ENCODE data around the gene PDLIM7. TPM values are rescaled to one million over a fixed set of nuclear protein-coding genes. Genes with fewer than 3 reads are reported as not detected.

PDLIM7 gene
- total and polyA plus RNA-seq, 7 experiments from 2014 or later, result 2.7 to 63.2 (median 4.7) TPM

- Mint-ChIP-seq H3K36me3 (no peaks in the 10 kb centered on the region), H3K27me3 (peaks cover 0 to 17% (median 0%) of the 10 kb centered on the region in 5 donors), H3K4me3 (no peak overlapping the region), H3K9me3 (peaks cover 0 to 3% (median 0%) of the 10 kb centered on the region in 11 donors), H3K4me1 (peaks cover 9 to 25% (median 16%) of the 10 kb centered on the region in 7 donors), H3K27ac (no peak overlapping the region)
- ChIA-PET POLR2A (no interaction called here), CTCF (interaction anchor here (0.6 to 7.1 kb wide), 6 partner anchors 34 to 194 kb away, joined by 3 to 77 read pairs (median 4); no protein-coding TSS in a partner anchor)
- ATAC-seq (no peak), DNase-seq (no peak)
- Histone ChIP-seq H3K27ac (ENCODE audit: low read depth, low read length) (no peak overlapping the region), H3K27me3 (ENCODE audit: control insufficient read depth in 2 of 2, insufficient read depth in 2 of 2, low read length in 2 of 2) (no peaks in the 10 kb centered on the region), H3K36me3 (ENCODE audit: control insufficient read depth in 2 of 3, insufficient read depth in 3 of 3, low read length in 3 of 3) (no peaks in the 10 kb centered on the region), H3K9me3 (ENCODE audit: control insufficient read depth in 2 of 3, low read length in 3 of 3) (no peaks in the 10 kb centered on the region), H3K4me1 (ENCODE audit: control insufficient read depth in 2 of 2, insufficient read depth in 2 of 2, low read length in 2 of 2) (peaks cover 0 to under 1% of the 10 kb centered on the region in 2 donors), H3K4me3 (ENCODE audit: low read length) (no peak overlapping the region)
- intact Hi-C loops (cut with micrococcal nuclease), result no loop called here
These were observed 6.1 kb upstream of the PDLIM7 start for GRCh38 chr5:177503351-177504085.

GRCh38 chr5:177502886-177503285 is 5.5 kb upstream of the PDLIM7 start:
- peaks cover 14 to 29% (median 20%) of the 10 kb centered on the region in 7 donors for H3K4me1 Mint-ChIP-seq
- no peaks in the 10 kb centered on the region for H3K36me3 Mint-ChIP-seq
- no peaks in the 10 kb centered on the region for H3K36me3 ChIP-seq (ENCODE audit: control insufficient read depth in 2 of 3, insufficient read depth in 3 of 3, low read length in 3 of 3)
- ChIA-PET CTCF (interaction anchor here (0.6 to 7.1 kb wide), 9 partner anchors 8 to 193 kb away, joined by 3 to 77 read pairs (median 4); no protein-coding TSS in a partner anchor), POLR2A (no interaction called here)
- H3K27ac ChIP-seq (ENCODE audit: low read depth, low read length), result no peak overlapping the region
- peaks cover 6 to 7% of the 10 kb centered on the region in 2 donors for H3K4me1 ChIP-seq (ENCODE audit: control insufficient read depth in 2 of 2, insufficient read depth in 2 of 2, low read length in 2 of 2)
- DNase-seq (no peak), ATAC-seq (no peak)
- H3K4me3 Mint-ChIP-seq, result no peak overlapping the region
- no peak overlapping the region for H3K4me3 ChIP-seq (ENCODE audit: low read length)
- H3K27me3 ChIP-seq (ENCODE audit: control insufficient read depth in 2 of 2, insufficient read depth in 2 of 2, low read length in 2 of 2), result no peaks in the 10 kb centered on the region
- H3K9me3 Mint-ChIP-seq, result peaks cover 0 to 3% (median 0%) of the 10 kb centered on the region in 11 donors
- no peaks in the 10 kb centered on the region for H3K9me3 ChIP-seq (ENCODE audit: control insufficient read depth in 2 of 3, low read length in 3 of 3)
- peak overlapping the region in 1 of 9 donors; percentile 10 for H3K27ac Mint-ChIP-seq
- intact Hi-C loops (cut with micrococcal nuclease), result no loop called here
- peaks cover 0 to 21% (median 0%) of the 10 kb centered on the region in 5 donors for H3K27me3 Mint-ChIP-seq

DNA sequence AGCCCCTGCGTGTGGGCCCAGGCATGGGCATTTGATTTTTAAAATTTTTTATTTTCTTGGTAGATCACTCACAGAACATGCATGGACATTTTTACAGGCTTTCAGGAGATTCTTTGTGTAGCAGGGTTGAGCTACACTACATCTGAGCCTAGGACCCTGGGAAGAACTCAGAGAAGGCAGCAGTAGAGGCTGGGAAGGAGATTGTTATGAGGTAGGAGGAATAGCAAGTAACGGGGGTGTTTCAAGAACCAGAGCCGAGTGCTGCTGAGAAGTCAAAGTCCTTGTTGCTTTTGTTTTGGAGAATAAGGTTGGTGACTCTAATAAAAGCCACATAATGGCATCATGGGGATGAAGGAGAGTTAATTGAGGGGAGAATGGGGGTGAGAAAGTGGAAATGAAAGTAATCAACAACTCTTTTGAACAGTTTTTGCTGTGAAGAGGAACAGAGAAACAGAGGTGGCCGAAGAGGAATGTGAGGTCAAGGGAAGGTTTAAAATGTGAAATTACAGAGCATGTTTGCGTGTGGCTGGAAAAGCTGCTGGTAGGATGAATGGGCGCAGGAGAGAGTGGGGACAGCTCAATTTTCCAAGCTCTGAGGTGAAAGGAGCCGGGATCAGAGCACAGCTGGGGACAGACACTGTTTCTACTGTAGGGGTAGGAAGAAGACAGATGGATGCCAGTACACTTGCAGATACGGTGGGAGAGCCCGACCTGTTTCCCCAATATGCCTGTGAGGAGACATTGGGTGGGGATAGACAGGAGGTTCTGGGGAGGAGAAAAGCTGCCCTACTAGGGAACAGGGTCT is 4.7 kb upstream of the PDLIM7 start:
- Histone ChIP-seq H3K4me3 (ENCODE audit: low read length) (no peak overlapping the region), H3K9me3 (ENCODE audit: control insufficient read depth in 2 of 3, low read length in 3 of 3) (no peaks in the 10 kb centered on the region), H3K27ac (ENCODE audit: low read depth, low read length) (no peak overlapping the region), H3K36me3 (ENCODE audit: control insufficient read depth in 2 of 3, insufficient read depth in 3 of 3, low read length in 3 of 3) (no peaks in the 10 kb centered on the region), H3K4me1 (ENCODE audit: control insufficient read depth in 2 of 2, insufficient read depth in 2 of 2, low read length in 2 of 2) (peaks cover 7 to 10% of the 10 kb centered on the region in 2 donors), H3K27me3 (ENCODE audit: control insufficient read depth in 2 of 2, insufficient read depth in 2 of 2, low read length in 2 of 2) (no peaks in the 10 kb centered on the region)
- Mint-ChIP-seq H3K4me3 (no peak overlapping the region), H3K27me3 (peaks cover 0 to 24% (median 0%) of the 10 kb centered on the region in 5 donors), H3K4me1 (peaks cover 18 to 25% (median 20%) of the 10 kb centered on the region in 7 donors), H3K9me3 (peaks cover 0 to 3% (median 0%) of the 10 kb centered on the region in 11 donors), H3K36me3 (no peaks in the 10 kb centered on the region), H3K27ac (no peak overlapping the region)
- ATAC-seq (no peak), DNase-seq (no peak)
- CTCF ChIA-PET, result interaction anchor here (1.0 to 7.1 kb wide), 13 partner anchors 9 to 388 kb away, joined by 3 to 77 read pairs (median 5); partner anchors contain the start of gene DDX41
- POLR2A ChIA-PET, result interaction anchor here (1.5 to 2.4 kb wide), 3 partner anchors 14 to 112 kb away, joined by 5 to 12 read pairs (median 6); no protein-coding TSS in a partner anchor
- intact Hi-C loops (cut with micrococcal nuclease), result loop anchor here (1.0 kb wide), 6 partner anchors 46 to 388 kb away; no protein-coding TSS in a partner anchor

DNA sequence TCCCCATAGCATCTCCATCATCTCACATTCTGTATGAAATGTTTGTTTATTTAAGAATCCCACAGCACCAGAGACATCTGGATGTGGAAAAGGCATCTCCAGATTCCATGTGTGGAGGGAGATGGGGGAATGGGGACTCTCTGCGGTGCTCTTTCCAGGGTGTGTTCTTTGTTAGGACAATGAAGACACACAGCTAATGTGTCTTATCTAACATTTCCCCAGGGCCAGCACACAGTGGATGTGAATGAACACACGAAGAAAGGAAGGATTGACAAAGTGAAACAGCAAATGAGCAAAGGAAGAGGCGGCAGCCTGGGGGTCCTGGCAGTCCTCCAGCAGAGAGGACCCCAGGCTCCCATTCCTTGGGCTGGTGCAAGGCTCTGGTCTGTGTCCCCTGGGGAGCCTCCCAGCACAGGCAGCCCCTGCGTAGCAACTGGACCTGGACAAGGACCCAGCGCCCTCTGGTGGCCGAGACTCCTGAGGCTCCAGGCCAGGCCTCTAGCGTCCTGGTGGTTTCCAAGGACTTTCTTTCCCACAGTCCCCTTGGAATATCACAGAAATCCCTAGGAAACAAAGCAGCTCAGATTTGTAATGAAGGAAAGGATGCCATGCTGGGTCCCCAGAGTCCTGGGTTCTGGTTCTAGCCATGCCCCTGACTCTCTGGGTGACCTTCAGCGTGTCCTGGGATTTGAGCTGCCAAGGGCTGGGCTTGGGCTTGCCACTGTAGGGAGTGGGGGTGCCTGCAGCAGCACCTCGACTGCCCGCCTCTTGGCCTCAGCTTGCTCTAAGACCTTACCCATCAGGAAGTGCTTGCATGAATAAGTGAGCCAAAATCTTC is 3.5 kb upstream of the PDLIM7 start:
- peaks cover 0 to 24% (median 0%) of the 10 kb centered on the region in 5 donors for H3K27me3 Mint-ChIP-seq
- no peaks in the 10 kb centered on the region for H3K36me3 Mint-ChIP-seq
- ChIA-PET POLR2A (interaction anchor here (0.9 to 2.4 kb wide), 4 partner anchors 15 to 110 kb away, joined by 4 to 12 read pairs (median 6); no protein-coding TSS in a partner anchor), CTCF (interaction anchor here (0.6 to 7.1 kb wide), 17 partner anchors 8 to 387 kb away, joined by 3 to 77 read pairs (median 4); partner anchors contain the start of gene DDX41)
- peaks cover 18 to 27% (median 24%) of the 10 kb centered on the region in 7 donors for H3K4me1 Mint-ChIP-seq
- H3K27me3 ChIP-seq (ENCODE audit: control insufficient read depth in 2 of 2, insufficient read depth in 2 of 2, low read length in 2 of 2), result no peaks in the 10 kb centered on the region
- DNase-seq (peak; percentile 62 to 88 (median 76)), ATAC-seq (peak; percentile 48)
- intact Hi-C loops (cut with micrococcal nuclease), result loop anchor here (1.0 kb wide), 6 partner anchors 45 to 387 kb away; no protein-coding TSS in a partner anchor
- H3K27ac Mint-ChIP-seq, result peak overlapping the region in 2 of 9 donors; percentile 39 to 70
- H3K27ac ChIP-seq (ENCODE audit: low read depth, low read length), result no peak overlapping the region
- H3K9me3 ChIP-seq (ENCODE audit: control insufficient read depth in 2 of 3, low read length in 3 of 3), result no peaks in the 10 kb centered on the region
- H3K9me3 Mint-ChIP-seq, result peaks cover 0 to 3% (median 0%) of the 10 kb centered on the region in 11 donors
- no peak overlapping the region for H3K4me3 ChIP-seq (ENCODE audit: low read length)
- H3K36me3 ChIP-seq (ENCODE audit: control insufficient read depth in 2 of 3, insufficient read depth in 3 of 3, low read length in 3 of 3), result no peaks in the 10 kb centered on the region
- peak overlapping the region in 2 of 10 donors; percentile 34 to 46 for H3K4me3 Mint-ChIP-seq
- H3K4me1 ChIP-seq (ENCODE audit: control insufficient read depth in 2 of 2, insufficient read depth in 2 of 2, low read length in 2 of 2), result peaks cover 7 to 10% of the 10 kb centered on the region in 2 donors

GRCh38 chr5:177499842-177500241 is 2.4 kb upstream of the PDLIM7 start:
- no peaks in the 10 kb centered on the region for H3K27me3 ChIP-seq (ENCODE audit: control insufficient read depth in 2 of 2, insufficient read depth in 2 of 2, low read length in 2 of 2)
- Mint-ChIP-seq H3K36me3 (no peaks in the 10 kb centered on the region), H3K27me3 (peaks cover 0 to 24% (median 0%) of the 10 kb centered on the region in 5 donors), H3K9me3 (peaks cover 0 to 3% (median 0%) of the 10 kb centered on the region in 11 donors), H3K4me3 (peak overlapping the region in 4 of 10 donors; percentile 38 to 56 (median 46)), H3K4me1 (peaks cover 18 to 30% (median 24%) of the 10 kb centered on the region in 7 donors), H3K27ac (peak overlapping the region in 2 of 9 donors; percentile 8 to 53)
- no peak overlapping the region for H3K27ac ChIP-seq (ENCODE audit: low read depth, low read length)
- ChIA-PET CTCF (interaction anchor here (1.8 to 7.1 kb wide), 2 partner anchors 28 to 110 kb away, joined by 9 to 77 read pairs; no protein-coding TSS in a partner anchor), POLR2A (no interaction called here)
- H3K4me1 ChIP-seq (ENCODE audit: control insufficient read depth in 2 of 2, insufficient read depth in 2 of 2, low read length in 2 of 2), result peaks cover 7 to 10% of the 10 kb centered on the region in 2 donors
- ATAC-seq, result no peak
- intact Hi-C loops (cut with micrococcal nuclease), result loop anchor here in 1 of 2 donors (5.0 kb wide), 2 partner anchors 368 to 388 kb away; partner anchors contain the start of gene NSD1
- no peak overlapping the region for H3K4me3 ChIP-seq (ENCODE audit: low read length)
- H3K9me3 ChIP-seq (ENCODE audit: control insufficient read depth in 2 of 3, low read length in 3 of 3), result no peaks in the 10 kb centered on the region
- DNase-seq, result no peak
- no peaks in the 10 kb centered on the region for H3K36me3 ChIP-seq (ENCODE audit: control insufficient read depth in 2 of 3, insufficient read depth in 3 of 3, low read length in 3 of 3)
